Stimulated activated CD8-positive, alpha-beta memory T cell treated with anti-CD3 and anti-CD28 coated beads, Interleukin-12 subunit alpha, Interleukin-12 subunit beta, amount 100 ng/mL, for 4 hours (primary cell): Measurements from ENCODE around the gene AGFG1.
"Not testable (repeated sequence)": the region's sequence is repeated elsewhere in the genome, so short reads cannot be mapped to it uniquely, and the experiment has no call there.

Experiments used
- DNase-seq: peaks from one replicate; pipeline ENCODE4 v3.0.0-alpha.2; 2020; ENCODE audit warnings: low read depth

AGFG1 gene

GRCh38 chr2:227539465-227539956 is 67.6 kb downstream of the AGFG1 start:
- no peak for DNase-seq

DNA sequence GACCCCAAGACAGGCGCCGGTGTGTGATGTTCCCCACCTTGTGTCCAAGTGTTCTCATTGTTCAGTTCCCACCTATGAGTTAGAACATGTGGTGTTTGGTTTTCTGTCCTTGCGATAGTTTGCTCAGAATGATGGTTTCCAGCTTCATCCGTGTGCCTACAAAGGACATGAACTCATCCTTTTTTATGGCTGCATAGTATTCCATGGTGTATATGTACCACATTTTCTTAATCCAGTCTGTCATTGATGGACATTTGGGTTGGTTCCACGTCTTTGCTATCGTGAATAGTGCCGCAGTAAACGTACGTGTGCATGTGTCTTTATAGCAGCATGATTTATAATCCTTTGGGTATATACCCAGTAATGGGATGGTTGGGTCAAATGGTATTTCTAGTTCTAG is 68.4 kb downstream of the AGFG1 start:
- not testable (repeated sequence) for DNase-seq

- no peak for DNase-seq
Measured at GRCh38 chr2:227545990-227546389, 74.0 kb downstream of the AGFG1 start.

GRCh38 chr2:227551836-227552235 is 79.9 kb downstream of the AGFG1 start:
- no peak for DNase-seq

DNA sequence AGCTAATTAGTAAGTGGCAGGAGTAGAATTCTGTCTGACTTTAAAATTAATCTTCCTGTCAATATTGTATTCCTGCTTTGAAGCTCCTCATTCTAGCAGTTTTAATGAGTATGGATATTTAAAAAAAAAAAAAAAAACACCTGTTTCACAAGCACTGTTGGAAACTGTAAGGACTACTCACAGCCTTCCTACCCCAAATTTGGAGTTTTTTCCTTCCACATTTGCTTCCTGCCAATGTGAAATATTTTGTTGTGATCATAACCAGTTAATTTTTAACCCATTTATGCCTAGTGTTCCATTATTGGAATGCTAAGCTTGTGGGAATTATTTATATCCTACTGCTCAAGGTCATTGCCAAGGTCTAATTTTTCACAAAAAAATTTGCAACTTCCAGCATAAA is 90.6 kb downstream of the AGFG1 start:
- DNase-seq, result no peak

GRCh38 chr2:227565080-227565479 is 93.1 kb downstream of the AGFG1 start:
- DNase-seq, result no peak

DNA sequence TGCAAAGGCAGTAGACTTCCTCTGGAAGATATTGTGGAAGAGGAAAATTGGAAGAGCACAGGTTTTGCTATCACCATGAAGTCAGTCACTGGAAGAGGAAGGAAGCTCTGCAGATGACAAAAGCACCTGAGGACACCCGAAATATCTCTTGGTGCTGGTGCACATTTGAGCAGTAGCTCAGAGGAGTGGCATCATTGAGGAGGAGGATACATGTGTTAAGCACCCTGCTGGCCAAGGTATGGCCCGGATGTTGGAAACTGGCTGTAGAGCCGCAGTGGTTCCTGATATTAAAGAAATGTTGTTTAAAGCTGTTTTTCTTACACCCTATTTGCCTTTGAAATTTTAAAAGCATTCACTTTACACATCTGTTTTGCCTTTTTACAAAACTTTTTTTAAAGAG is 94.1 kb downstream of the AGFG1 start:
- DNase-seq, result no peak

DNA sequence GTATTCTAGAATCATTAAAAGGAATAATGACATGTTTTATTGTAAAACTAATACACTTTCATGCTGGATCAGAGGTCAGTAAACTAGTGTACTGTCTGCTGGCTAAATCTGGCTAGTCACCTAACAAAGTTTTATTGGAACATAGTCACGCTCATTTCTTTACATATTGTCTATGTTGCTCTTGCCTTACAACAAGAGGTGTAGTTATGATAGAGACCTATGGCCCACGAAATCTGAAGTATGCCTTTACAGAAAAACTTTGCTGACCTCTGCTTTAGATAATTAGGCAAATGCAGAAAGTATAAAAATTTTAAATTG is 96.9 kb downstream of the AGFG1 start:
- no peak for DNase-seq

DNA sequence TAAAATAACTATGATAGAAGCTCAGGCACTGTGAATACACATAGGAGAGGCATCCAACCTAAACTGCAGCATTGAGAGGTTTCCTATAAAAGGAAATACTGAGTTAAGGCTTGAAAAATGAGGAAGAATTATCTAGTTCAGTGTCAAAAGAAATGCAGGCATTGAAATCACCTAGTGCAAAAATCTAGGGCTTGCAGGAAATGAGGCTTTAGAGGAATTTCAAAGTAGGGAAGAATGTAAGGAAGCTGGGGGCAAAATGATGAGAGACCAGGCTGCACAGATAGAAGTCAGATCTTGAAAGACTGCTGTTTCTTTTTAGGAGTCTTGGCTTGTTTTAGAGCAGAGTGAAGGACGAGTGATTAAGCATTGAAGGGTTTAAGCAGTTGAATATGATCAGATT is 98.7 kb downstream of the AGFG1 start:
- DNase-seq, result no peak

GRCh38 chr2:227576110-227576509 is 104.2 kb downstream of the AGFG1 start:
- DNase-seq, result no peak

DNA sequence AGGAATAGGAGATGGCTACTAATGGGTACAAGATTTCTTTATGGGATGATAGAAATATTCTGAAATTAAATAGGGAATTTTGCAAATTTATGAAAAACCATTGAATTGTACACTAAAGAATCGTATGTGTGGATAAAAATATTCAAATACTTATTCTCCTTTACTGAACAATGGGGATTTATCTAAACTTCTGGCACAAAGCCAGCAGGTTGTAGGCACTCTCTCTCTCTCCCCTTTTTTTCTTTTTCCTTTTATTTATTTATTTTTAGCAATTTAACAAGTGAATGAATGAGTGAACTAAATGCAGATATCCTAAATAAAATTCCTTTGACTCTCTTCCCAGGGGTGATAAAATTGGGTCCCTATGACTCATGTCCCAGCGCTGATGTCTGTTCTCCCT is 104.9 kb downstream of the AGFG1 start:
- DNase-seq, result no peak

DNA sequence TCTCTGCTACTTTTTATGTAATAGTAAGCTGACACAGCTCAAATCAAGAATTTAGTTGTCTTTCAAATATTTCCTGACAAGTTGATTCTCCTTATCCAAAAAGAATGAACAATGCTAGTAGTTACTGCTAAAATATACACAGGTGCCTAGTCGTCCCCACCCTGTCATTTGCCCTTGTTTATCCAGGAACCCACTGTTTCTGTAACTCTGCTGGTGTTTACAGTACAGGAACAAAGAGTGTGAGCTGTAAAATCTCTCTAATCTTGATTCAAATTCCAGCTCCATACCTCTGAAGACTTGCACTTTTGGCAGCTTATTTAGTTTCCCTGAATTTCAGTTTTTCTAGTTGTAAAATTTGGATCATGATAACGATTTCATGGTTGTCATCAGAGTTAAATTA is 105.6 kb downstream of the AGFG1 start:
- DNase-seq, result no peak

DNA sequence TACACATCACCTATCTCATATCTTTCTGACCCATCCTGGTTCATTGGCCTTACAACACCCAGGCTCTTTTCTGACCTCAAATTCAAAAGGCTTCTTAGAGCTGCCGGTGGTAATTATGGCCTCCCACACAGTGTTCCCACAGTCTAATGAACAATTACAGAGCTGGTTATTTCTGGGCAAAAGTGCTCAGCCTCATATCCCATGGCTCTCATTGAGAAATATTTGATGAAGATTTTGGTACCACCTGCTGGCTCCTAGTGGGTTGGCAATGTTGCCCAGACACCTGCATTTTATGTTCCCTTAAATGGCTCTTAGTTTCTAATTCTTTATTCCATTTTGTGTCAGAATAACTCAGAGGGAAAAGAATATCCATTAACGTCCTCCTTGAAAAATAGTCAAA is 106.7 kb downstream of the AGFG1 start:
- no peak for DNase-seq

DNA sequence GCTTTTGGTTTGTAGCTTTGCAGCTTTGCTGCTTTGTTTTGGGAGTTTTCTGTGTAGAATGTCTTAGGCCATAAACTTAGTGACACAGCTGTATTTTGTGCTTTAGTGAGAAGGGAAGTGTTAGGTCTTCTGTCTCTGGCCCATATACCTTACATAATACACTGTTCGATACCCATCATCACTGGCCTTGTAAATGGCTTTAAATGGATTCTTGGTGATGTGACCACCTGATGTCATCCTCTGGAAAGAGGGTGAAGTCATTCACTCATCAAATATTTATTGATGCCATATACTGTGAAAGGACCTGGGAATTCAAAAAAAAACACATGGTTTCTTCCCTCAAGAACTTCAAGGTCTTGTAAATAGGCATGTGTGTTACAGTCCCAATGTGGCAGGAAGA is 107.8 kb downstream of the AGFG1 start:
- no peak for DNase-seq

DNA sequence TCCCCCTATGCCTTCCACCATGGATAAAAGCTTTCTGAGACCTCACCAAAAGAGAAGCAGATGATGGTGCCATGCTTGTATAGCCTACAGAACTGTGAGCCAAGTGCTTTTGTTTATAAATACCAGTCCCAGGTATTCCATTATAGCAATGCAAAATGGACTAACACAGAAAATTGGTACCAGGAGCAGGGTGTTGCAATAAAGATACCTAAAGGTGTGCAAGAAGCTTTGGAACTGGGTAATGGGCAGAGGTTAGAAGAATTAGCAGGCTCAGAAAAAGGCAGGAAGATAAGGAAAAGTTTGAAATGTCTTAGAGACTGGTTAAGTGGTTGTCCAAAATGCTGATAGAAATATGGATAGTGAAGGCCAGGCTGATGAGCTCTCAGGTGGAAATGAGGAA is 110.4 kb downstream of the AGFG1 start:
- DNase-seq, result no peak

- no peak for DNase-seq
Measured at GRCh38 chr2:227592694-227593387, 120.9 kb downstream of the AGFG1 start.

DNA sequence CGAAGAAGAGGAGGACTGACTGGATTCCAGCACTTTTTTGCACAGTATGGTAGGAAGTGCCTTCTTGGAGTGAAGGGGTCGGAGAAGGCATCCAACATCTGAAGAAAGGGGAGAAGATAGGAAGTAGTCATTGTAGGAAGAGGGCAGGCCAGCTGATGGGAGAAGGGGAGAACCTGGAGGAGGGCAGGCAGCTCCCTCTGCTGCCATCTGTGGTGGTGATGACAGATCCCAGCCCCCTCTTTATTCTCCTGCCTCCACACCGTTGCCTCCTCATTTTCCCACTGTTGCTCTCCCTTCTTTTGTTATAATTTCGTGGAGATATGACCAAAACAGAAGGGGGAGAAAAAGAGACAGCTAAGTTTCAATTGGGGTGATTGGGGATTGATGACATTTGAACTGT is 123.8 kb downstream of the AGFG1 start:
- no peak for DNase-seq

DNA sequence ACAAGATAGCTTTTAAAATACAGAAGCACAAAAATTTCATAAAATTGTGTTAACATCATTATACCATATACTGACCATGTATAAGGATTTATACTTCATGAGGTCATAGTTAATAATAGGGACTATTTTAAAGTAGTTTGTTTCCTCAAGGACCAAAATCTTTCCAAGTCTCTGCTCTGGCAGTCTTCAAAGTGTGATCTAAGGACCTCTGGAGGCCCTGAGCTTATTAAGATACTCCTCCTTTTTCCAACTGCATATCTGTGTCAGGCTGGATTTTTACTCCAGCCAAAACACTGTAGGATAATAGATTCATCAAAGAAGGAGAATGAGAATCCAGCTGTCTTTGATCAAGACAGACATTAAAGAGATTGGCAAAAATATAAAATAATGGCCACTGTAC is 125.1 kb downstream of the AGFG1 start:
- no peak for DNase-seq

- no peak for DNase-seq
Measured at GRCh38 chr2:227597998-227598397, 126.0 kb downstream of the AGFG1 start.

DNA sequence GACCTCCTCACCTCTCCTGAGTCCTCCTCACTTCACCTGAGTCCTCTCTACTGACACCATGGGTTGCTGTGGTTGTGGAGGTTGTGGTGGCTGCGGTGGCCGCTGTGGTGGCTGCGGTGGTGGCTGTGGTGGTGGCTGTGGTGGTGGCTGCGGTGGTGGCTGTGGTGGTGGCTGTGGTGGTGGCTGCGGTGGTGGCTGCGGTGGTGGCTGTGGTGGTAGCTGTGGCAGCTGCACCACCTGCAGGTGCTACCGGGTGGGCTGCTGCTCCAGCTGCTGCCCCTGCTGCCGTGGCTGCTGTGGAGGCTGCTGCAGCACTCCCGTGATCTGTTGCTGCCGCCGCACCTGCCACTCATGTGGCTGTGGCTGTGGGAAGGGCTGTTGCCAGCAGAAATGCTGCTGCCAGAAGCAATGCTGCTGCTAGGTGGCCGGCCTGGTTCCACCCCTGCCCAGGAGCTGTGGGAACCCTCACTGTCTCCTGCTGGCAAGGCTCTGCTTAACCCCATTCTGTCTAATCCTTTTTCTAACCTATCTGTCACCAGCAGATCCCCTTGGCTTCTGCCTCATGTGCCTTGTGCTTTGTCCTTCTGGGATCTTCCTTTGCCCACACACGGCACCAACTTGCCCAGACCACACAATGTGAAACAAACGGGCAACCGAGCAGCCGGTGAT is 127.0 kb downstream of the AGFG1 start, which contains the start of gene SCYGR2:
Gene SCYGR2, plus strand, starts transcription at position 59 of the 669 bp plus-strand sequence. Its CDS starts 0 bp downstream, at position 59.
- DNase-seq, result not testable (repeated sequence)

GRCh38 chr2:227602358-227602757 is 130.4 kb downstream of the AGFG1 start:
- DNase-seq, result no peak

- no peak for DNase-seq
Measured at GRCh38 chr2:227606476-227606875, 134.5 kb downstream of the AGFG1 start.

- no peak for DNase-seq
Measured at GRCh38 chr2:227607941-227608340, 136.0 kb downstream of the AGFG1 start.
